ENCODE results near the gene ATN1. TPM values are rescaled to one million over a fixed set of nuclear protein-coding genes. Genes with fewer than 3 reads are reported as not detected.
"Not testable (repeated sequence)": the region's sequence is repeated elsewhere in the genome, so short reads cannot be mapped to it uniquely, and the experiment has no call there.

ATN1 gene
- 10 to 100 TPM; 21.6 to 24.5 TPM for total RNA-seq

DNA sequence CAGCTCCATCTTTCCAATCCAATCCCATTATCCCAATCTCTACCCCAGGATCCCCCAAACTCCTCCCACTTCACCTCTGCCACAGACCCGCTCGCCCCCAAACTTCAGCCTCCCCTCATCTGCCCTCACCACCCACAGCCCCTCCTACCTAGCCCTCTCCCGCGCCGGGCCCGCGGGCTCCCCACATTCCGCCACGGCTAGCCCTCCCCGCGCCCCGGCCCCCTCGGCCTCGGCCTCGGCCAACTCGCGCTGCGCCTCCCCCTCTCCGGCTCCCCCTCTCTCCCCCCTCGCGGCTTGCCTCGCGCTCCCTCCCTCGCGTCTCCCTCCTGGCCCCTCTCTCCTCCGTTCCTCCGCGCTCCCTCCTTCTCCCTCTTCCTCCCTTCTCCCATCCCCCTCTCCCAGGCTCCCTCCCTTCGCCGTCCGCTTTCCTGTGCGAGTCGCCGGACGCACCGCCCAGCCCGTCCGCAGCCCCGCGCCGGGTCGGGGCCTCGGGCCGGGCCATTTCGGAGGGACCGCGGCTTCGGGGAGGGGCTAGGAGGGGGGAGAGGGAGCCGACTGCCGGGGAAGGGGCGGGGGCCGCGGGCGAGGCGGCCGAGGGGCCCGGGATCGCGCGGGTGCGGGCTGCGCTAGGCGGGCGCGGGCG is at the start of gene ATN1:
ATN1 (plus strand) TSS at position 581 of the 643 bp plus-strand sequence. CDS start 6,043 bp downstream, outside the sequence.
- peaks cover 68% of the 10 kb centered on the region for H3K4me1 Mint-ChIP-seq (ENCODE audit: low read depth)
- peaks cover 16% of the 10 kb centered on the region for H3K36me3 Mint-ChIP-seq (ENCODE audit: low read depth)
- H3K27ac Mint-ChIP-seq = peak within 1 kb of the TSS; percentile 53
- H3K9me3 Mint-ChIP-seq (ENCODE audit: insufficient read depth) = no peaks in the 10 kb centered on the region
- ChIA-PET POLR2A (interaction anchor here (0.8 to 8.3 kb wide), 5 partner anchors 10 to 59 kb away, joined by 3 to 94 read pairs (median 17); partner anchors contain the start of genes C12orf57, RNU7-1 and TPI1), CTCF (interaction anchor here (0.7 to 8.0 kb wide), 7 partner anchors 9 to 182 kb away, joined by 3 to 106 read pairs (median 14); partner anchors contain the start of genes C12orf57, RNU7-1, SPSB2 and TPI1)
- DNase-seq = peak; percentile 51
- peak; percentile 34 for ATAC-seq
- no peaks in the 10 kb centered on the region for H3K27me3 Mint-ChIP-seq (ENCODE audit: low read depth)
- peak within 1 kb of the TSS; percentile 78 for H3K4me3 Mint-ChIP-seq

DNA sequence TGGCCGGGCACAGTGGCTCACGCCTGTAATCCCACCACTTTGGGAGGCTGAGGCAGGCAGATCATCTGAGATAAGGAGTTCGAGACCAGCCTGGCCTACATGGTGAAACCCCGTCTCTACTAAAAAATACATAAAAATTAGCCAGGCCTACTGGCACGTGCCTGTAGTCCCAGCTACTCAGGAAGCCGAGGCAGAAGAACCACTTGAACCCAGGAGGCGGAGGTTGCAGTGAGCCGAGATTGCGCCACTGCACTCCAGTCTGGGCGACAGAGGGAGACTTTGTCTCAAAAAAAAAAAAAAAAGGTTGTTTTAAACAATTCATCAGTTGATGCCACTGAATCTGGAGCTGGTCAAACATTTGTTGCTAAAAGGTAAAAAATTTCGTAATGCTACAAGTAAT is 47.9 kb upstream of the ATN1 start:
- DNase-seq; H3K4me3 Mint-ChIP-seq; H3K9me3 Mint-ChIP-seq (ENCODE audit: insufficient read depth); H3K27ac Mint-ChIP-seq; POLR2A ChIA-PET; H3K4me1 Mint-ChIP-seq (ENCODE audit: low read depth); H3K27me3 Mint-ChIP-seq (ENCODE audit: low read depth); ATAC-seq: not testable (repeated sequence)
- H3K36me3 Mint-ChIP-seq (ENCODE audit: low read depth) = peaks cover 24% of the 10 kb centered on the region
- CTCF ChIA-PET = interaction anchor here (1.1 kb wide), 1 partner anchor 7 kb away, joined by 4 read pairs; no protein-coding TSS in a partner anchor

DNA sequence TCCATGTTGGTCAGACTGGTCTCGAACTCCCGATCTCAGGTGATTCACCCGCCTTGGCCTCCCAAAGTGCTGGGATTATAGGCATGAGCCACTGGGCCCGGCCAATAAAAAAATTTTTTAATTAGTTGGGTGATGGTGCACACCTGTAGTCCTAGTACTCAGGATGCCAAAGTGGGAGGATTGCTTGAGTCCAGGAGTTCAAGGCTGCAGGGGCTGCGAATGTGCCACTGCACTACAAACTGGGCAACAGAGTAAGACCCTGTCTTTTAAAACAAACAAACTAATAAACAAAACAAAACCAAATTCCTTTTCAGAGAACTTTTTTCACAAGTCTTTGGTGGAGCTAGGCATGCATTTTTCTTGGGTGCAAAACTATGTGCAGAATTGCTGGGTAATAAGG is 44.5 kb upstream of the ATN1 start:
- DNase-seq (no peak), ATAC-seq (no peak)
- ChIA-PET POLR2A (interaction anchor here (2.2 to 2.4 kb wide), 2 partner anchors 8 to 11 kb away, joined by 10 to 17 read pairs; partner anchors contain the start of gene SPSB2), CTCF (interaction anchor here (1.2 to 2.7 kb wide), 4 partner anchors 9 to 17 kb away, joined by 3 to 23 read pairs (median 4); partner anchors contain the start of gene SPSB2)
- Mint-ChIP-seq H3K9me3 (ENCODE audit: insufficient read depth) (no peaks in the 10 kb centered on the region), H3K4me1 (ENCODE audit: low read depth) (no peaks in the 10 kb centered on the region), H3K4me3 (no peak overlapping the region), H3K27ac (no peak overlapping the region), H3K36me3 (ENCODE audit: low read depth) (peaks cover 13% of the 10 kb centered on the region), H3K27me3 (ENCODE audit: low read depth) (no peaks in the 10 kb centered on the region)

- Mint-ChIP-seq H3K27ac (no peak overlapping the region), H3K27me3 (ENCODE audit: low read depth) (no peaks in the 10 kb centered on the region), H3K9me3 (ENCODE audit: insufficient read depth) (no peaks in the 10 kb centered on the region), H3K36me3 (ENCODE audit: low read depth) (peaks cover 13% of the 10 kb centered on the region), H3K4me1 (ENCODE audit: low read depth) (peaks cover 3% of the 10 kb centered on the region), H3K4me3 (no peak overlapping the region)
- ChIA-PET POLR2A (interaction anchor here (1.0 to 2.4 kb wide), 2 partner anchors 11 kb away, joined by 4 to 17 read pairs; partner anchors contain the start of gene SPSB2), CTCF (interaction anchor here (1.4 to 2.7 kb wide), 2 partner anchors 8 to 11 kb away, joined by 3 to 23 read pairs; partner anchors contain the start of gene SPSB2)
- ATAC-seq = no peak
- no peak for DNase-seq
Observed at GRCh38 chr12:6883683-6884082, 44.1 kb upstream of the ATN1 start.

- ATAC-seq = no peak
- DNase-seq = no peak
- Mint-ChIP-seq H3K36me3 (ENCODE audit: low read depth) (peaks cover 10% of the 10 kb centered on the region), H3K4me1 (ENCODE audit: low read depth) (peaks cover 3% of the 10 kb centered on the region), H3K27ac (no peak overlapping the region), H3K9me3 (ENCODE audit: insufficient read depth) (no peaks in the 10 kb centered on the region), H3K27me3 (ENCODE audit: low read depth) (no peaks in the 10 kb centered on the region), H3K4me3 (no peak overlapping the region)
- ChIA-PET CTCF (interaction anchor here (1.6 kb wide), 1 partner anchor 15 kb away, joined by 4 read pairs; no protein-coding TSS in a partner anchor), POLR2A (interaction anchor here (1.0 kb wide), 1 partner anchor 12 kb away, joined by 4 read pairs; the partner anchor contains the start of gene SPSB2)
Observed at GRCh38 chr12:6884539-6884938, 43.2 kb upstream of the ATN1 start.

DNA sequence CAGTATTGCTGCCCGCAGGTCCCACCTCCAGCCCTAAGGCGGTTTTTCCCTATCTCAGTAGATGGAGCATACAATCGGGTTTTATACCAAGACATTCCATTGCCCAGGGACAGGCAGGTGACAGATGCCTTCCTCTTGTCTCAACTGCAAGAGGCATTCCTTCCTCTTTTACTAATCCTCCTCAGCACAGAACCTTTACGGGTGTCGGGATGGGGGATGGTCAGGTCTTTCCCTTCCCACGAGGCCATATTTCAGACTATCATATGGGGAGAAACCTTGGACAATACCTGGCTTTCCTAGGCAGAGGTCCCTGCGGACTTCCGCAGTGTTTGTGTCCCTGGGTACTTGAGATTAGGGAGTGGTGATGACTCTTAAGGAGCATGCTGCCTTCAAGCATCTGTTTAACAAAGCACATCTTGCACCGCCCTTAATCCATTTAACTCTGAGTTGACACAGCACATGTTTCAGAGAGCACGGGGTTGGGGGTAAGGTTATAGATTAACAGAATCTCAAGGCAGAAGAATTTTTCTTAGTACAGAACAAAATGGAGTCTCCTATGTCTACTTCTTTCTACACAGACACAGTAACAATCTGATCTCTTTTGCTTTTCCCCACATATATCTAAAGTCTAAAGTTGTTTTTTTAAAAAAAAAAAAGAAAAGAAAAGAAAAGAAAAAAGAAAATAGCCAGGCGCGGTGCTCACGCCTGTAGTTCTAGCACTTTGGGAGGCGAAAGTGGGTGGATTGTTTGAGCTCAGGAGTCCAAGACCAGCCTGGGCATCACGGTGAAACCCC is 41.4 kb upstream of the ATN1 start:
- ATAC-seq = not testable (repeated sequence)
- CTCF ChIA-PET = interaction anchor here (1.6 to 2.2 kb wide), 2 partner anchors 14 to 17 kb away, joined by 4 to 8 read pairs; partner anchors contain the start of gene SPSB2

GRCh38 chr12:6887460-6887859 is 40.3 kb upstream of the ATN1 start:
- no peaks in the 10 kb centered on the region for H3K9me3 Mint-ChIP-seq (ENCODE audit: insufficient read depth)
- ChIA-PET CTCF (interaction anchor here (1.0 to 2.2 kb wide), 3 partner anchors 15 to 50 kb away, joined by 3 to 8 read pairs (median 5); partner anchors contain the start of gene SPSB2), POLR2A (interaction anchor here (1.1 to 1.2 kb wide), 2 partner anchors 13 to 14 kb away, joined by 3 read pairs; partner anchors contain the start of gene SPSB2)
- H3K27ac Mint-ChIP-seq = no peak overlapping the region
- no peak for ATAC-seq
- peaks cover 27% of the 10 kb centered on the region for H3K4me1 Mint-ChIP-seq (ENCODE audit: low read depth)
- no peak overlapping the region for H3K4me3 Mint-ChIP-seq
- DNase-seq = no peak
- H3K27me3 Mint-ChIP-seq (ENCODE audit: low read depth) = no peaks in the 10 kb centered on the region
- peaks cover 16% of the 10 kb centered on the region for H3K36me3 Mint-ChIP-seq (ENCODE audit: low read depth)

More for the DNA sequence above, 41.4 kb upstream of the ATN1 start:
- not testable (repeated sequence) for H3K4me3 Mint-ChIP-seq; H3K9me3 Mint-ChIP-seq (ENCODE audit: insufficient read depth); DNase-seq; H3K27ac Mint-ChIP-seq; H3K27me3 Mint-ChIP-seq (ENCODE audit: low read depth)
- Mint-ChIP-seq H3K4me1 (ENCODE audit: low read depth) (peaks cover 17% of the 10 kb centered on the region), H3K36me3 (ENCODE audit: low read depth) (peaks cover 16% of the 10 kb centered on the region)
- POLR2A ChIA-PET = interaction anchor here (0.9 to 1.0 kb wide), 2 partner anchors 13 kb away, joined by 3 read pairs; partner anchors contain the start of gene SPSB2

DNA sequence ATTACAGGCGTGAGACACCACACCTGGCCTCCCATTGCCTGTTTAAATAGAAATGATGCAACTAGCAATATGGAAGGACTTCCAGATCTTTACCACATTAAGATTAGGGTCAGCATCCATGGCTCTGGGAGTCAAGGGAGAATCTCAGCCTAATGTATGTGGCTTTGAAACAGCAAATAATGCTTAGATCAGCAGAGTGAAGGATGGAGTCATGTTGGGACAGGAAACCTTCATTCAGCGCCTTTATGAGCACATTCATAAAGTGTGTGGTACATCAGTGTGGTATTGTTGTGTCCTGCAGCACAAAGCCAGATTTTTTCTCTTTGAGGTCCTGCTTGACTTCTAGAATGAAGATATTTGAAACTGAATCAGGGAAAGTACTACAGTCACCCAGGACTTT is 39.4 kb upstream of the ATN1 start:
- H3K4me3 Mint-ChIP-seq = no peak overlapping the region

DNA sequence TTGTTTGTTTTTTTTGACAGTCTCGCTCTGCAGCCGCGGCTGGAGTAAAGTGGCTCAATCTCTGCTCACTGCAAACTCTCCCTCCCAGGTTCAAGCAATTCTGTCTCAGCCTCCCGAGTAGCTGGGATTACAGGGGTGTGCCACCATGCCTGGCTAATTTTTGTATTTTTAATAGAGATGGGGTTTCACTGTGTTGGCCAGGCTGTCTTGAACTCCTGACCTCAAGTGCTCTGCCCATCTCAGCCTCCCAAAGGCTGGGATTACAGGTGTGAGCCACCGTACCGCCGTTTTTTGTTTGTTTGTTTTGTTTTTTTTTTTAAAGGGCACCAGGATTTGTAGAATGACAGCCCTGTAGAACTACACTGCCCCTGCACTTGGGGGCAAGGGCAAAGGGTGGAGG is 39.0 kb upstream of the ATN1 start:
- H3K27me3 Mint-ChIP-seq (ENCODE audit: low read depth); H3K27ac Mint-ChIP-seq; H3K9me3 Mint-ChIP-seq (ENCODE audit: insufficient read depth); H3K4me3 Mint-ChIP-seq; ATAC-seq; DNase-seq; CTCF ChIA-PET: not testable (repeated sequence)
- Mint-ChIP-seq H3K4me1 (ENCODE audit: low read depth) (peaks cover 29% of the 10 kb centered on the region), H3K36me3 (ENCODE audit: low read depth) (peaks cover 15% of the 10 kb centered on the region)
- POLR2A ChIA-PET = interaction anchor here (1.4 kb wide), 1 partner anchor 220 kb away, joined by 3 read pairs; no protein-coding TSS in a partner anchor

More for the DNA sequence above, 39.4 kb upstream of the ATN1 start:
- no peak for ATAC-seq
- H3K27me3 Mint-ChIP-seq (ENCODE audit: low read depth) = no peaks in the 10 kb centered on the region
- no peaks in the 10 kb centered on the region for H3K9me3 Mint-ChIP-seq (ENCODE audit: insufficient read depth)
- ChIA-PET POLR2A (interaction anchor here (1.1 to 1.2 kb wide), 2 partner anchors 13 to 15 kb away, joined by 3 read pairs; partner anchors contain the start of gene SPSB2), CTCF (interaction anchor here (1.3 to 2.2 kb wide), 2 partner anchors 16 to 19 kb away, joined by 5 to 8 read pairs; partner anchors contain the start of gene SPSB2)
- no peak for DNase-seq
- H3K4me1 Mint-ChIP-seq (ENCODE audit: low read depth) = peaks cover 29% of the 10 kb centered on the region
- H3K36me3 Mint-ChIP-seq (ENCODE audit: low read depth) = peaks cover 15% of the 10 kb centered on the region
- no peak overlapping the region for H3K27ac Mint-ChIP-seq

GRCh38 chr12:6889775-6890573 is 37.8 kb upstream of the ATN1 start:
- Mint-ChIP-seq H3K36me3 (ENCODE audit: low read depth) (peaks cover 11% of the 10 kb centered on the region), H3K4me1 (ENCODE audit: low read depth) (peaks cover 29% of the 10 kb centered on the region), H3K27ac (peak overlapping the region; percentile 95), H3K4me3 (peak overlapping the region; percentile 82)
- H3K9me3 Mint-ChIP-seq (ENCODE audit: insufficient read depth); CTCF ChIA-PET; H3K27me3 Mint-ChIP-seq (ENCODE audit: low read depth); DNase-seq; ATAC-seq: not testable (repeated sequence)
- POLR2A ChIA-PET = interaction anchor here (0.6 to 1.4 kb wide), 2 partner anchors 16 to 218 kb away, joined by 3 read pairs; no protein-coding TSS in a partner anchor
